ENCODE data around the gene CNGA3.
A peak's percentile ranks its signal among the peaks of the same experiment; 100 is the strongest.

The CNGA3 gene

DNA sequence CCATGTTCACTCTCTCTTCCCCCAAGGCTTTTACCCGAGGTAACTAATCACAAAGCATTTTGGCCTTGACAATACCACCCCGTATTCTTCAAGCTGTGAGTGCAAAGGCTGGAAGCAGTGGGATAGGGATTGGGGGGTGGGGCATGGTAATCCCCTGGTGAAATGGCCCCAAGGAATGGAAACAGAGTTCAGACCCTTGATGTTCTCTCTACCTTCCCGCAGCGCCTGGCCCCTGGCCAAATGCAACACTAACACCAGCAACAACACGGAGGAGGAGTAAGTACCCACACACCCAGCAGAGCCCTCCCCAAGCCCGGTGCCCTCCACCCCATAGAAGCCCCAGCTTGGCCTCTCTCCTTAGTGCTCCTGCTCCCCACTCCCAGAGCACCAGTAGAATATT is 36.9 kb downstream of the CNGA3 start:
- H3K36me3 ChIP-seq (ENCODE audit: insufficient read depth, low read length): no peaks in the 10 kb centered on the region
- H2AFZ ChIP-seq (ENCODE audit: low read length): no peak overlapping the region
- no peaks in the 10 kb centered on the region for H3K9me2 ChIP-seq (replicated peaks; ENCODE audit: low read depth, low read length)
- H3F3A ChIP-seq (ENCODE audit: low read depth): no peaks in the 10 kb centered on the region
- H3K9me3 ChIP-seq (ENCODE audit: insufficient read depth, low read depth, low read length): no peaks in the 10 kb centered on the region
- no peaks in the 10 kb centered on the region for H3K27me3 ChIP-seq (ENCODE audit: insufficient read depth, low read length, poor library complexity, severe bottlenecking)
- no peak for TF ChIP-seq EZH2phosphoT487 (IDR thresholded peaks at IDR 0.05; ENCODE audit: borderline replicate concordance)
- TF ChIP-seq CTCF (conservative IDR thresholded peaks at IDR 0.05; ENCODE audit: low read length): no peak
- H3K79me2 ChIP-seq (ENCODE audit: insufficient read depth, low read length): no peaks in the 10 kb centered on the region
- H3K9ac ChIP-seq (ENCODE audit: low read depth, low read length, poor library complexity, severe bottlenecking): no peak overlapping the region
- no peak overlapping the region for H3K4me3 ChIP-seq (ENCODE audit: low read length, poor library complexity, severe bottlenecking)
- no peaks in the 10 kb centered on the region for H4K20me1 ChIP-seq (ENCODE audit: insufficient read depth, low read length, poor library complexity, severe bottlenecking)
- H3K4me2 ChIP-seq (ENCODE audit: low read depth, low read length, poor library complexity, severe bottlenecking): no peak overlapping the region
- H3K4me1 ChIP-seq (ENCODE audit: insufficient read depth, low read length, poor library complexity, severe bottlenecking): no peaks in the 10 kb centered on the region

DNA sequence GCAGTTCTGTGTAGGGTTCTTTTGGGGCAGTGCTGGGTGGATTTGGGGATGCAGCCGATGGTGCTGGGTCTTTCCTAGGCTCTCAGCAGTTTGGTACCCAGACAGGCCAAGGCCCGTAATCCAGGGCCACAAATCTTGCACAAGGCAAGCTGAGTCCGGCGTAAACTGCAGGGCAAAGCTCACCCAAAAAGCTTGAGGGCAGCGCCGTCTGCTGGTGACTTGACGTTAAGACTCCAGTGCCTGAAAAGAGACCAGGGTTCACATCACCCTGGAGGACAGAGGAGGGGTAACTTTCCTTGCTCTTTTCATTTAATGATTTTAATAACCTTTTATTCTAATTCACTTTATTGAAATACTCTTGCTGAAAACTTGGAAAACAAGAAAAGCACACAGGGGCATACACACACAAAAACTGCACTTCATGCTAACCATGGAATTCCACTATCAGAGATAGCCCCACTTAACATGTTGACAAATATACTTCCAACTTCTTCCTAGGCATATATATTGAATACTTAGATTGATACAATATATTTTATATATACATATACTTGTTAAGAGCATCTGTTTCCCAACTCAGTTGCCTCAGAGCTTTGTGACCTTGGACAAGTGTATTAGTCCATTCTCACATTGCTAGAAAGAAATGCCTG is 38.9 kb downstream of the CNGA3 start:
- Histone ChIP-seq H3K9me3 (ENCODE audit: insufficient read depth, low read depth, low read length) (no peaks in the 10 kb centered on the region), H3F3A (ENCODE audit: low read depth) (no peaks in the 10 kb centered on the region), H3K9ac (ENCODE audit: low read depth, low read length, poor library complexity, severe bottlenecking) (no peak overlapping the region), H3K36me3 (ENCODE audit: insufficient read depth, low read length) (no peaks in the 10 kb centered on the region), H3K4me1 (ENCODE audit: insufficient read depth, low read length, poor library complexity, severe bottlenecking) (no peaks in the 10 kb centered on the region), H3K79me2 (ENCODE audit: insufficient read depth, low read length) (no peaks in the 10 kb centered on the region), H3K4me3 (ENCODE audit: low read length, poor library complexity, severe bottlenecking) (no peak overlapping the region), H3K27me3 (ENCODE audit: insufficient read depth, low read length, poor library complexity, severe bottlenecking) (no peaks in the 10 kb centered on the region), H4K20me1 (ENCODE audit: insufficient read depth, low read length, poor library complexity, severe bottlenecking) (no peaks in the 10 kb centered on the region), H3K9me2 (replicated peaks; ENCODE audit: low read depth, low read length) (no peaks in the 10 kb centered on the region), H3K4me2 (ENCODE audit: low read depth, low read length, poor library complexity, severe bottlenecking) (no peak overlapping the region), H2AFZ (ENCODE audit: low read length) (0 out of 2 replicates have a peak overlapping the region, but pooled peaks have one; percentile 45)
- TF ChIP-seq EZH2phosphoT487 (IDR thresholded peaks at IDR 0.05; ENCODE audit: borderline replicate concordance) (no peak), CTCF (conservative IDR thresholded peaks at IDR 0.05; ENCODE audit: low read length) (peak; percentile 98)

- H3K4me3 ChIP-seq (ENCODE audit: low read length, poor library complexity, severe bottlenecking): no peak overlapping the region
- H3K4me2 ChIP-seq (ENCODE audit: low read depth, low read length, poor library complexity, severe bottlenecking): no peak overlapping the region
- H3K27me3 ChIP-seq (ENCODE audit: insufficient read depth, low read length, poor library complexity, severe bottlenecking): no peaks in the 10 kb centered on the region
- H4K20me1 ChIP-seq (ENCODE audit: insufficient read depth, low read length, poor library complexity, severe bottlenecking): no peaks in the 10 kb centered on the region
- H3K9me3 ChIP-seq (ENCODE audit: insufficient read depth, low read depth, low read length): no peaks in the 10 kb centered on the region
- no peak overlapping the region for H2AFZ ChIP-seq (ENCODE audit: low read length)
- no peaks in the 10 kb centered on the region for H3F3A ChIP-seq (ENCODE audit: low read depth)
- H3K36me3 ChIP-seq (ENCODE audit: insufficient read depth, low read length): no peaks in the 10 kb centered on the region
- TF ChIP-seq EZH2phosphoT487 (IDR thresholded peaks at IDR 0.05; ENCODE audit: borderline replicate concordance): no peak
- no peak for TF ChIP-seq CTCF (conservative IDR thresholded peaks at IDR 0.05; ENCODE audit: low read length)
- H3K9me2 ChIP-seq (replicated peaks; ENCODE audit: low read depth, low read length): no peaks in the 10 kb centered on the region
- H3K4me1 ChIP-seq (ENCODE audit: insufficient read depth, low read length, poor library complexity, severe bottlenecking): no peaks in the 10 kb centered on the region
- H3K9ac ChIP-seq (ENCODE audit: low read depth, low read length, poor library complexity, severe bottlenecking): no peak overlapping the region
- H3K79me2 ChIP-seq (ENCODE audit: insufficient read depth, low read length): no peaks in the 10 kb centered on the region
These were observed 41.2 kb downstream of the CNGA3 start for GRCh38 chr2:98387478-98387877.
